Esophagus muscularis mucosa (tissue), 3 donors: ENCODE data around the gene ETDC.

Experiments used
- CTCF ChIP-seq, 3 experiments: fragments of 200-600 bp in 2 of 3; fragments of 450-650 bp in 1 of 3; sonication (generic) in 2 of 3; IDR thresholded peaks; one replicate each; pipeline ENCODE4 v1.5.1; 2017 to 2019; ENCODE audit warnings: antibody characterized with exemption in 3 of 3, mild to moderate bottlenecking in 2 of 3, moderate library complexity in 1 of 3
- EP300 ChIP-seq: sonication (generic); formaldehyde crosslinking; IDR thresholded peaks from one replicate; pipeline ENCODE4 v1.6.1; 2017; ENCODE audit warnings: antibody characterized with exemption

GRCh38 chrX:135327299-135327698 lies 18.0 kb downstream of the ETDC start:
- no peak for TF ChIP-seq CTCF (IDR thresholded peaks at IDR 0.05)
- TF ChIP-seq EP300, result no peak
